A549 (cell line): ENCODE data around the gene NUDCD3.

ENCODE experiments used
- CEBPB ChIP-seq, 2 experiments: fragments of >200 bp in 1 of 2; sonication (Bioruptor Twin) in 1 of 2; formaldehyde crosslinking in 1 of 2; IDR thresholded peaks; 2 replicates each; pipeline ENCODE4 v1.6.1; 2012 to 2016
- CHD4 ChIP-seq: fragments of 200-600 bp; sonication (generic); IDR thresholded peaks from 2 replicates; pipeline ENCODE4 v1.6.1; 2016; ENCODE audit warnings: antibody characterized with exemption, mild to moderate bottlenecking, borderline replicate concordance
- CTCF ChIP-seq: fragments of >200 bp; sonication (Bioruptor Twin); formaldehyde crosslinking; IDR thresholded peaks from 3 replicates; pipeline ENCODE4 v1.5.1; 2016
- ESRRA ChIP-seq: fragments of 150-350 bp; IDR thresholded peaks from 2 replicates; pipeline ENCODE4 v1.6.1; 2014; ENCODE audit warnings: mild to moderate bottlenecking, low read length, borderline replicate concordance
- POLR2A ChIP-seq: IDR thresholded peaks from 2 replicates; pipeline ENCODE4 v1.6.1; 2012; ENCODE audit warnings: mild to moderate bottlenecking, low read length
- SREBF2 ChIP-seq: fragments of 450-650 bp; IDR thresholded peaks from 2 replicates; pipeline ENCODE4 v1.6.1; 2014; ENCODE audit warnings: mild to moderate bottlenecking, moderate library complexity
- ZSCAN20 ChIP-seq: fragments of 250-450 bp; sonication (Bioruptor Pico); IDR thresholded peaks from 2 replicates; pipeline ENCODE4 v1.8.0; 2022; ENCODE audit warnings: mild to moderate bottlenecking, moderate library complexity

- TF ChIP-seq CTCF (no peak), SREBF2 (no peak), CHD4 (no peak), ZSCAN20 (CRISPR knock-in tag) (no peak), POLR2A (no peak), CEBPB (IDR thresholded peaks at IDR 0.05) (0 out of 4 replicates have a peak, but pooled peaks have one; percentile 21 to 43), ESRRA (no peak)
These were observed 117.7 kb downstream of the NUDCD3 start for GRCh38 chr7:44372560-44373417.
